Activated CD4-positive, CD25-positive, alpha-beta regulatory T cell treated with anti-CD3 and anti-CD28 coated beads, Interleukin-2, amount 50 U/mL, for 72 hours (primary cell): ENCODE results near the gene CACNA1C.
"Not testable (repeated sequence)": the region's sequence is repeated elsewhere in the genome, so short reads cannot be mapped to it uniquely, and the experiment has no call there.

Experiments used
- DNase-seq: peaks from one replicate; pipeline ENCODE4 v3.0.0; 2021

The CACNA1C gene

GRCh38 chr12:2239381-2239871 lies 186.6 kb downstream of the CACNA1C start:
- DNase-seq, result no peak

DNA sequence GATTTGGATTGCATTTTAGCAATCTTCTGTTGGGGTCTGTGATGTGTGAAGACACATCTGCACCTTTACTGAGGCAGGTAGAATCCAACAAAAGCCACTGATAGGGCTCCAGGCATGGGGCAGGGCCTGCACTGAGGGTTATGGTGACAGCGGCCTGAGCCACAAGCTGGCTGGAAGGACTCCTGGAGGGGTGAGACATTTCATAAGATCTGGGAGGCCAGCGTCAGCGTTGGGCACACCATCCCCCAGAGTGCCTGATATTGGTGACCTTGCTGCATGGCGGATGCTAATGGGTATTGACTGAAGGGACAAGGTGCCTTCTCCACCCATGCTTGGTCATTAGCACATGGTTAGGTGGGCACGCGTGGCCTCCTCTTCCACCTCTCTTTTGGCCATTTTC lies 187.6 kb downstream of the CACNA1C start:
- no peak for DNase-seq

- DNase-seq, result no peak
Measured at GRCh38 chr12:2240984-2241383, 188.2 kb downstream of the CACNA1C start.

DNA sequence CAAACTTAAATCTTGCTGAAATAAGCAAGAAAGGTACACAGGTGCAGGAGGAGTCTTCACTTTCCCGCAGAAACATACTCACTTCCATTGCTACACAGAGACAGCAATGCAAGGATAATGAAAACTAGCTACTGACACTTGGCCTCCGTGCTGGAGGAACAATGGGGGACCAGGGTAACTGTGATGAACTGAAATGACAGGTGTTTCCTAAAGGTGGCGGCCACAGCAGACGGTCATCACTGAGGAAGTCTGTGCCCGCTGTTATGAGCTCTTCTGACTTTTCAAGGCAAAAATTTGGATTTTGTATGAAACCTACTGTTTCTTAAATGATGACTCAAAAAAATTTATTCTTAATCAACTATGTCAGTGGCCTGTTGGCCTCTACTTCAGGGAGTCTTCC lies 189.4 kb downstream of the CACNA1C start:
- no peak for DNase-seq

- no peak for DNase-seq
Measured at GRCh38 chr12:2242816-2243215, 190.0 kb downstream of the CACNA1C start.

GRCh38 chr12:2243275-2243674 lies 190.5 kb downstream of the CACNA1C start:
- no peak for DNase-seq

DNA sequence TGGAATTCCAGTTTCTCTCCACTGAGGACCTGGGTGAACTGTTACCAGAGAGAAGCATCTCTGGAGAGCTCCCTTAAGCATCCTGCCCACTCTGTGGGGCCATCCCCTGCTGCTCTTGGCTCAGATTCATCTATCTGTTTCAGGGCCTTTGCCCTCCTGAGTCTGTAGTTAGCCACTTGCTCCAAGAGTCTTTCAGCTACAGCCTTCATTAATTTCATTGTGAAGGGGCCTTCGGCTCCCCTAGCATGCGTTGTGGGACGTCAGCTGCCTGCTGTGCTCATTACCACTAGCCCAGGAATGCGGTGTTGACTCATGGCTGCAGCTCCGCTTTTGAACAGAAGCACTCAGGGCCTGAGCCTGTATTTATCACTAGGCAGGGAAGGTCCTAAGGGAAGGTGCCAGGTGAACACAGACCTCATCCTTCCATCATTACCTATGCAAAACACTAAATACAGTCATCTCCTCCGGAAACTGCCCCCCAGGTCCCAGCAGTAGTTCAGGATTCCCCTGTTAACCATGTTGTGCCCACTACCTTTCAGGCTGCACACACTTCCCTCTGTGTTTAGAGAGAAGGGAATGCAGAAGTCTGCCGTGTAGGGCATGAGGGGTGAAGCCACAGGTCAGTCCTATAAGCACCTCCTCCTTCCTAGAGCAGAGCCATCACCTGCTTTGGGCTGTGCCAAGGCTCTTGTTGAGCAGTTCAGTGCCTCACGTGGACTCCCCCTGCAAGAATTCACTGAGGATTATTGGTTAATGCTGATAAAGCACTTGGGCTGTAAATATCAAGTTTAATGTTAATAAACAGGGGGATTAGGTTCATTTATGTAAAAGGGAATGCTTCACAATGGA lies 191.4 kb downstream of the CACNA1C start:
- no peak for DNase-seq

- DNase-seq, result no peak
Measured at GRCh38 chr12:2246358-2246757, 193.6 kb downstream of the CACNA1C start.

DNA sequence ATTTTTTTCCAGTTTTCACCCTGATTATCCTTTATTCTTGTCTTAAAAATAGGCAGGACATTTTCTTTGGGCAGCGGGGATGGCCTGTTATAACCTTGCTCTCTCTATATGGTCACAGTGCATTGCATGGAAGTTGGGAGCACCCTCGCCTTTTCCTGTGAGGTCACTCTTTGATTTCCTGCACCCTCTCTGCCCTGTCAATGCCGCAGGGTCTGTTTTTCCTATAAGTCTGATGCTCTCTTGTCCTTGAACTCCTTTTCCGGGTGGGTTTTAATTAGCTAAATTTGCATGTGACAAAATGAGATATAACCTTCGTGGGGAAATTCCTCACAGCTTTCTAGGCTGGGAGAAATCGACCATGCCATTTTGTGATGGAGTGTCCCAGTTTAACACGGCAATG lies 194.3 kb downstream of the CACNA1C start:
- DNase-seq, result no peak

DNA sequence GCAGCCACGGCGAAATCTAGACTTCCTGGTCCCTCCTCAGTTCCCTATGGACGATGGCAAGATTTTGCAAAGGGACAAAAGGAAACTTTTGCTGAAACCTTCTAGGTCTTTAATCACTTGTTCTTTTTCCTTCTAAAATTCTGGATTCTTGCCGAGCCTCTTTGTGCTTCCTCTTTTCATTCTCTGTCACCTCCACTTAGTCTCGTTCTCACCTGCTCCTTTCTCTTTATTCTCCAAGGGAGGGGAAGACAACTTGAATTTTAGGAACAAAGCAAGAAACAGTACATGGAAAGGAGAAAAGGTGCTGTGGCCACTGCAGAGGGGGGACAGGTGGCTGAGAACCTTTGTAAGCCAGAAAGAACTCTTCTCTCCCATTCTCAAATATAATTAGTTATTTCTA lies 194.8 kb downstream of the CACNA1C start:
- DNase-seq, result no peak

GRCh38 chr12:2248087-2248900 lies 195.5 kb downstream of the CACNA1C start:
- DNase-seq, result no peak

GRCh38 chr12:2248901-2249381 lies 196.2 kb downstream of the CACNA1C start:
- DNase-seq, result no peak

DNA sequence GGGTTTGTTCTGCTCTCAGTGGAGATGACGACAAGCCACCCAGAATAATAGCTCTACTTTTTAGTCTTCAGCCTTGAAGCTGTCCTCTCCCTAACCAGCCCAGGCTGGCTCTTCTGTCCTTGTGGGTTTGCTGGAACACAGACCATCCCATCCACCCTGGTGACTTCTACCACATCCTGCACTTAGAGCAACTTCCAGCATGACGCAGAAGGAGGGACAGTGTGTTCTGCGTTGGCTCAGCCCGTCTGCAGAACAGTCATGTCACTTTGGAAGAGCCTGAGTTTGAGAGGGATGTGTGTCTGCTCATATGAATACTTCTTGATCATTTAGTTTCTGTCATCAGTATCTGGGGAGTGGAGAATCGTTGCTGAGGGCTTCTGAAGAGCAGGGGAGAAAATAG lies 198.0 kb downstream of the CACNA1C start:
- no peak for DNase-seq

GRCh38 chr12:2251526-2252209 lies 198.9 kb downstream of the CACNA1C start:
- no peak for DNase-seq

DNA sequence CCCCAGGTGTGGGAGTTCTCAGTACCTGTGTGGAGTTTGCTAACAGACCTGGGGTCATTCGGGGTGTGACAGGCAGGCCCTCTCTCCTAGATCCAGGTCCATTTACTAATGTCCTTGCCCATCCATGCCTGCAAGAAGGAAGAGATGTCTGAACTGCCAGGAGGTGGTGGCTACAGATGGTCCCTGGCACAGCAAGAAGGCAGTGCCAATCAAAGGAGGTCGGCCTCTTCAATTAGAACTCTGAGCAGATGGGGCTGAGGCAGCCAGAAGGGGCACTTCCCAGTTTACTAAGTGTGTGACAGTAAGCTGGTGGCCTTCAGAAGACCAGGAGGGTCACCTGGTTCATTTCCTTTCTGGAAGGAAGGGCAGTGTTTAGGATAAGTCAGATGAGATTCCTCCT lies 202.5 kb downstream of the CACNA1C start:
- no peak for DNase-seq

DNA sequence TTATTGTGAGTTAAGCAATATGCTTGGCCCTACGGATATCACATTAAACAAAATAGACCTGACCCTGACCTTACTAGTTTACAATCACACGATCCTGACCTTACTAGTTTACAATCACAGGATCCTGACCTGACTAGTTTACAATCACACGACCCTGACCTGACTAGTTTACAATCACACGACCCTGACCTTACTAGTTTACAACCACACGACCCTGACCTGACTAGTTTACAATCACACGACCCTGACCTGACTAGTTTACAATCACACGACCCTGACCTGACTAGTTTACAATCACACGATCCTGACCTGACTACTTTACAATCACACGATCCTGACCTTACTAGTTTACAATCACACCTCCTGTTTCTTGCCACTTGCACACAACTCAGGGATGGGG lies 202.9 kb downstream of the CACNA1C start:
- DNase-seq, result not testable (repeated sequence)

GRCh38 chr12:2256453-2256852 lies 203.7 kb downstream of the CACNA1C start:
- DNase-seq, result no peak

- DNase-seq, result no peak
Measured at GRCh38 chr12:2256915-2257314, 204.1 kb downstream of the CACNA1C start.

DNA sequence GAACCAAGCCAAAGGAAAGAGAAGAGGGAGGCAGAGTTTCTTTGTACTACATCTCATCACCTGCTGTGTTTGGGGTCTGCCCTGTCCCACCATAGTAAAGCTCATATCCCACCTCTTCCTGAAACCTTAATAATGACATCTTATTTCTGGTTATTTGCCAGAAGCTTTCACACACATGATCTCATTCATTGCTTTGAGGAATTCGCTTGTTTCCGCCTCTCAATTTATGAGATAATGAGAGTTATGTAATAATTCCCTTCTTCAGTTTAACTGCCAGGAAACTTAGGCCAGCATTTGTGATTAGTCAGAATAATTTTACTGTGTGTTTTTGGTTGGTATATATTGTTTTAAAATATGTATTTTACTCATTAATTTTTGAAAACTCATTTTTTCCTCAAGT lies 205.2 kb downstream of the CACNA1C start:
- DNase-seq, result no peak

DNA sequence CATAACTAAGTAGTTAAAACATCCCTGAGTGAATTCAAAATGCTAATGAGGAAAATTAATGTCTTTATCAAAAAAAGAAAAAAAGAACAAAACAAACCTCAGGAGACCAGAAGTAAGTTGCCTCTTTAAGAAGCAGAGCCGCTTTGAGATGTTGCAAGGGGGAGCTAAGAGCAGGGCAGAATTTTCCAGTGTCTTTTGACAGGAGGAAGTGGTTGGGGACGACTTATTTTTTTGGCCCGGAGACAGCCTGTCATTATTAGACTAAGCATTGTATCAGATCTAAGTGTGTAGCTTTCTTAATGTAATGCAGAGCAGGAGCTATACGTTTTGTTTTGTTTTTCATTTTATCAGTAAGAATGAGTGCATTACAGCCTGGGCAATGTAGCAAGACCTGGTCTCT lies 206.6 kb downstream of the CACNA1C start:
- DNase-seq, result no peak

DNA sequence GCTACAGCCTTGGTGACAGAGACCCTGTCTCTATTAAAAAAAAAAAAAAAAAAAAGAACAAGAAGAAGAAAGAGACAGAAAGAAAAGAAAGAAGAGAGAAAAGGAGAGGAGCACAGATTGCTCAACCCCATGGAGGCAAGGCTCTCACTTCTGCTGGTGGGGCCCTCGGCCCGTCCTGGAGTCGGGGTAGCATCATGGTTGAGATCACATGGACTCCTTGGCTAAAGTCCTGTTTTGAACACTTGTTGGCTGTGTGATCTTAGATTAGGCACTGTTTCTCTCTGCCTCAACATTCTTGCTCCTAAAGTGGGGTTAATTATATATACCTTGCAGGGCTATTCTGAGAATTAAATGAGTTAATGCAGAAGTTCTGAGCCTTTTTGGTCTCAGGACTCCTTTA lies 207.7 kb downstream of the CACNA1C start:
- no peak for DNase-seq

- no peak for DNase-seq
Measured at GRCh38 chr12:2261708-2262107, 208.9 kb downstream of the CACNA1C start.

DNA sequence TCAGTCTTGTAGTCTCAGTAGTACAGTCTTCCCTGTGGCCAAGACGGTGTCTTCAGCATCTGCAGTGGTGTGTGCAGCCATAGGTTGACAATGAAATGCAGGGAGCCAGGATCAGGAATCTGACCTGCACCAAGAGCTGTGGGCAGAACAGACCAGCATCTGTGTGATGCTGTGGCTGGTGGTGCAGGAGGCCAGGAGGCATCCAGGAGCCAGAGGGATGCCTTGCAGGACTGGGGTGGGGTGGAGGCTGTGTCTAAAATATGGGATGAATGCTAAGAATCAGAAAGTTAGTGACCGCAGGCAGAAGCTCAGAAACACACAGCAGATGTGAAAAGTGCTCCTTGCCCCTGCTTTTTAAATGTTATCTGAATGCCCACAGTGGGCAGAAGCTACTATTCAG lies 209.7 kb downstream of the CACNA1C start:
- no peak for DNase-seq
